ENCODE results near the gene PPP1R16B.
"Not testable (repeated sequence)": the region's sequence is repeated elsewhere in the genome, so short reads cannot be mapped to it uniquely, and the experiment has no call there.

Gene PPP1R16B

GRCh38 chr20:38843346-38843745 is 37.8 kb downstream of the PPP1R16B start:
- Histone ChIP-seq H3K27me3 (ENCODE audit: control insufficient read depth, insufficient read depth, low read length) (peaks cover 3% of the 10 kb centered on the region), H3K4me1 (ENCODE audit: control insufficient read depth, insufficient read depth, low read length) (no peaks in the 10 kb centered on the region), H3K9ac (ENCODE audit: low read length) (no peak overlapping the region), H3K9me3 (ENCODE audit: control insufficient read depth, low read length) (no peaks in the 10 kb centered on the region), H3K36me3 (ENCODE audit: control insufficient read depth, insufficient read depth, low read length) (no peaks in the 10 kb centered on the region), H3K4me3 (ENCODE audit: low read length) (no peak overlapping the region)

GRCh38 chr20:38844963-38845362 is 39.5 kb downstream of the PPP1R16B start:
- H3K4me1 ChIP-seq (ENCODE audit: control insufficient read depth, insufficient read depth, low read length): no peaks in the 10 kb centered on the region
- H3K9ac ChIP-seq (ENCODE audit: low read length): no peak overlapping the region
- H3K36me3 ChIP-seq (ENCODE audit: control insufficient read depth, insufficient read depth, low read length): no peaks in the 10 kb centered on the region
- H3K4me3 ChIP-seq (ENCODE audit: low read length): no peak overlapping the region
- no peaks in the 10 kb centered on the region for H3K9me3 ChIP-seq (ENCODE audit: control insufficient read depth, low read length)
- peaks cover 4% of the 10 kb centered on the region for H3K27me3 ChIP-seq (ENCODE audit: control insufficient read depth, insufficient read depth, low read length)

GRCh38 chr20:38847840-38848239 is 42.3 kb downstream of the PPP1R16B start:
- Histone ChIP-seq H3K4me3 (ENCODE audit: low read length) (no peak overlapping the region), H3K9me3 (ENCODE audit: control insufficient read depth, low read length) (no peaks in the 10 kb centered on the region), H3K27me3 (ENCODE audit: control insufficient read depth, insufficient read depth, low read length) (peaks cover 4% of the 10 kb centered on the region), H3K4me1 (ENCODE audit: control insufficient read depth, insufficient read depth, low read length) (no peaks in the 10 kb centered on the region), H3K9ac (ENCODE audit: low read length) (no peak overlapping the region), H3K36me3 (ENCODE audit: control insufficient read depth, insufficient read depth, low read length) (no peaks in the 10 kb centered on the region)

GRCh38 chr20:38853759-38854158 is 48.3 kb downstream of the PPP1R16B start:
- no peak overlapping the region for H3K4me3 ChIP-seq (ENCODE audit: low read length)
- no peaks in the 10 kb centered on the region for H3K36me3 ChIP-seq (ENCODE audit: control insufficient read depth, insufficient read depth, low read length)
- H3K27me3 ChIP-seq (ENCODE audit: control insufficient read depth, insufficient read depth, low read length): no peaks in the 10 kb centered on the region
- no peak overlapping the region for H3K9ac ChIP-seq (ENCODE audit: low read length)
- H3K4me1 ChIP-seq (ENCODE audit: control insufficient read depth, insufficient read depth, low read length): no peaks in the 10 kb centered on the region
- no peaks in the 10 kb centered on the region for H3K9me3 ChIP-seq (ENCODE audit: control insufficient read depth, low read length)

- Histone ChIP-seq H3K27me3 (ENCODE audit: control insufficient read depth, insufficient read depth, low read length) (no peaks in the 10 kb centered on the region), H3K9me3 (ENCODE audit: control insufficient read depth, low read length) (no peaks in the 10 kb centered on the region), H3K4me1 (ENCODE audit: control insufficient read depth, insufficient read depth, low read length) (no peaks in the 10 kb centered on the region), H3K4me3 (ENCODE audit: low read length) (no peak overlapping the region), H3K36me3 (ENCODE audit: control insufficient read depth, insufficient read depth, low read length) (no peaks in the 10 kb centered on the region), H3K9ac (ENCODE audit: low read length) (no peak overlapping the region)
These were observed 49.2 kb downstream of the PPP1R16B start for GRCh38 chr20:38854654-38855066.

- Histone ChIP-seq H3K9ac (ENCODE audit: low read length) (no peak overlapping the region), H3K4me3 (ENCODE audit: low read length) (no peak overlapping the region), H3K9me3 (ENCODE audit: control insufficient read depth, low read length) (no peaks in the 10 kb centered on the region), H3K4me1 (ENCODE audit: control insufficient read depth, insufficient read depth, low read length) (no peaks in the 10 kb centered on the region), H3K27me3 (ENCODE audit: control insufficient read depth, insufficient read depth, low read length) (no peaks in the 10 kb centered on the region), H3K36me3 (ENCODE audit: control insufficient read depth, insufficient read depth, low read length) (no peaks in the 10 kb centered on the region)
These were observed 49.9 kb downstream of the PPP1R16B start for GRCh38 chr20:38855356-38855755.

GRCh38 chr20:38856570-38856969 is 51.1 kb downstream of the PPP1R16B start:
- Histone ChIP-seq H3K27me3 (ENCODE audit: control insufficient read depth, insufficient read depth, low read length) (no peaks in the 10 kb centered on the region), H3K4me3 (ENCODE audit: low read length) (no peak overlapping the region), H3K9ac (ENCODE audit: low read length) (no peak overlapping the region), H3K4me1 (ENCODE audit: control insufficient read depth, insufficient read depth, low read length) (no peaks in the 10 kb centered on the region), H3K9me3 (ENCODE audit: control insufficient read depth, low read length) (no peaks in the 10 kb centered on the region), H3K36me3 (ENCODE audit: control insufficient read depth, insufficient read depth, low read length) (no peaks in the 10 kb centered on the region)

GRCh38 chr20:38857703-38858102 is 52.2 kb downstream of the PPP1R16B start:
- Histone ChIP-seq H3K4me1 (ENCODE audit: control insufficient read depth, insufficient read depth, low read length) (no peaks in the 10 kb centered on the region), H3K4me3 (ENCODE audit: low read length) (no peak overlapping the region), H3K9me3 (ENCODE audit: control insufficient read depth, low read length) (no peaks in the 10 kb centered on the region), H3K9ac (ENCODE audit: low read length) (no peak overlapping the region), H3K27me3 (ENCODE audit: control insufficient read depth, insufficient read depth, low read length) (no peaks in the 10 kb centered on the region), H3K36me3 (ENCODE audit: control insufficient read depth, insufficient read depth, low read length) (no peaks in the 10 kb centered on the region)

- Histone ChIP-seq H3K4me1 (ENCODE audit: control insufficient read depth, insufficient read depth, low read length) (no peaks in the 10 kb centered on the region), H3K9ac (ENCODE audit: low read length) (no peak overlapping the region), H3K36me3 (ENCODE audit: control insufficient read depth, insufficient read depth, low read length) (no peaks in the 10 kb centered on the region), H3K27me3 (ENCODE audit: control insufficient read depth, insufficient read depth, low read length) (no peaks in the 10 kb centered on the region), H3K4me3 (ENCODE audit: low read length) (no peak overlapping the region), H3K9me3 (ENCODE audit: control insufficient read depth, low read length) (no peaks in the 10 kb centered on the region)
These were observed 53.7 kb downstream of the PPP1R16B start for GRCh38 chr20:38859070-38859690.

GRCh38 chr20:38859857-38860256 is 54.4 kb downstream of the PPP1R16B start:
- not testable (repeated sequence) for H3K9ac ChIP-seq (ENCODE audit: low read length); H3K4me1 ChIP-seq (ENCODE audit: control insufficient read depth, insufficient read depth, low read length); H3K9me3 ChIP-seq (ENCODE audit: control insufficient read depth, low read length); H3K36me3 ChIP-seq (ENCODE audit: control insufficient read depth, insufficient read depth, low read length); H3K27me3 ChIP-seq (ENCODE audit: control insufficient read depth, insufficient read depth, low read length); H3K4me3 ChIP-seq (ENCODE audit: low read length)

GRCh38 chr20:38861071-38861401 is 55.5 kb downstream of the PPP1R16B start:
- no peak overlapping the region for H3K9ac ChIP-seq (ENCODE audit: low read length)
- H3K4me1 ChIP-seq (ENCODE audit: control insufficient read depth, insufficient read depth, low read length): no peaks in the 10 kb centered on the region

GRCh38 chr20:38862226-38862625 is 56.7 kb downstream of the PPP1R16B start:
- Histone ChIP-seq H3K9ac (ENCODE audit: low read length) (no peak overlapping the region), H3K27me3 (ENCODE audit: control insufficient read depth, insufficient read depth, low read length) (no peaks in the 10 kb centered on the region), H3K9me3 (ENCODE audit: control insufficient read depth, low read length) (no peaks in the 10 kb centered on the region), H3K36me3 (ENCODE audit: control insufficient read depth, insufficient read depth, low read length) (no peaks in the 10 kb centered on the region), H3K4me1 (ENCODE audit: control insufficient read depth, insufficient read depth, low read length) (no peaks in the 10 kb centered on the region), H3K4me3 (ENCODE audit: low read length) (no peak overlapping the region)

More at GRCh38 chr20:38861071-38861401, 55.5 kb downstream of the PPP1R16B start:
- no peak overlapping the region for H3K4me3 ChIP-seq (ENCODE audit: low read length)
- H3K36me3 ChIP-seq (ENCODE audit: control insufficient read depth, insufficient read depth, low read length): no peaks in the 10 kb centered on the region
- no peaks in the 10 kb centered on the region for H3K27me3 ChIP-seq (ENCODE audit: control insufficient read depth, insufficient read depth, low read length)
- no peaks in the 10 kb centered on the region for H3K9me3 ChIP-seq (ENCODE audit: control insufficient read depth, low read length)

Measured in mucosa of stomach (tissue), 1 donor.